Measurements from ENCODE around the gene SHB.

Gene SHB

GRCh38 chr9:37965676-37966345, 103.2 kb downstream of the SHB start:
- DNase-seq, result peak; percentile 16

- DNase-seq, result no peak
These were observed 103.9 kb downstream of the SHB start for GRCh38 chr9:37965116-37965515.

- DNase-seq, result no peak
These were observed 104.3 kb downstream of the SHB start for GRCh38 chr9:37964740-37965081.

GRCh38 chr9:37963936-37964739, 104.9 kb downstream of the SHB start:
- no peak for DNase-seq

- no peak for DNase-seq
These were observed 107.7 kb downstream of the SHB start for GRCh38 chr9:37961351-37961750.

GRCh38 chr9:37960631-37961030, 108.4 kb downstream of the SHB start:
- no peak for DNase-seq

- no peak for DNase-seq
These were observed 109.1 kb downstream of the SHB start for GRCh38 chr9:37959976-37960375.

- no peak for DNase-seq
These were observed 110.9 kb downstream of the SHB start for GRCh38 chr9:37958154-37958553.

- DNase-seq, result no peak
These were observed 111.4 kb downstream of the SHB start for GRCh38 chr9:37957664-37957953.

- DNase-seq, result no peak
These were observed 111.9 kb downstream of the SHB start for GRCh38 chr9:37956904-37957663.

GRCh38 chr9:37956423-37956820, 112.6 kb downstream of the SHB start:
- DNase-seq, result no peak

GRCh38 chr9:37955781-37956422, 113.1 kb downstream of the SHB start:
- no peak for DNase-seq

- peak; percentile 73 for DNase-seq
These were observed 114.4 kb downstream of the SHB start for GRCh38 chr9:37954581-37954981.

GRCh38 chr9:37953775-37954437, 115.1 kb downstream of the SHB start:
- DNase-seq, result peak; percentile 89

GRCh38 chr9:37953206-37953774, 115.7 kb downstream of the SHB start:
- no peak for DNase-seq

- DNase-seq, result no peak
These were observed 116.3 kb downstream of the SHB start for GRCh38 chr9:37952731-37953130.

- DNase-seq, result no peak
These were observed 117.2 kb downstream of the SHB start for GRCh38 chr9:37951671-37952449.

GRCh38 chr9:37950561-37950960, 118.5 kb downstream of the SHB start:
- no peak for DNase-seq

GRCh38 chr9:37949576-37949975, 119.5 kb downstream of the SHB start:
- DNase-seq, result no peak

GRCh38 chr9:37948417-37948980, 120.5 kb downstream of the SHB start:
- DNase-seq, result no peak

- DNase-seq, result no peak
These were observed 121.0 kb downstream of the SHB start for GRCh38 chr9:37947977-37948376.

Data from activated CD4-positive, alpha-beta T cell treated with anti-CD3 and anti-CD28 coated beads, Interleukin-10, Interleukin-2, amounts not matched to agents 100 ng/mL and 50 ng/mL, durations not matched to agents 16 hours and 8 hours (primary cell).